Retinal pigment epithelial cell (primary cell): ENCODE results near the gene ZNF646.
A peak's percentile ranks its signal among the peaks of the same experiment; 100 is the strongest.
"Not testable (repeated sequence)": the region's sequence is repeated elsewhere in the genome, so short reads cannot be mapped to it uniquely, and the experiment has no call there.

ENCODE experiments used
- DNase-seq: peaks from one replicate; pipeline ENCODE4 v3.0.0-alpha.2; 2010; ENCODE audit warnings: low read depth
- H3K4me3 ChIP-seq: 2 replicates; pipeline ENCODE4 v1.5.1; 2011; ENCODE audit warnings: mild to moderate bottlenecking, low read length, control low read depth, moderate library complexity
- TF ChIP-seq, protein P1 (sequence below): conservative IDR thresholded peaks from 2 replicates; pipeline ENCODE4 v1.5.1; 2011; ENCODE audit warnings: low read depth, low read length, control low read depth, inconsistent platforms

ZNF646 gene

DNA sequence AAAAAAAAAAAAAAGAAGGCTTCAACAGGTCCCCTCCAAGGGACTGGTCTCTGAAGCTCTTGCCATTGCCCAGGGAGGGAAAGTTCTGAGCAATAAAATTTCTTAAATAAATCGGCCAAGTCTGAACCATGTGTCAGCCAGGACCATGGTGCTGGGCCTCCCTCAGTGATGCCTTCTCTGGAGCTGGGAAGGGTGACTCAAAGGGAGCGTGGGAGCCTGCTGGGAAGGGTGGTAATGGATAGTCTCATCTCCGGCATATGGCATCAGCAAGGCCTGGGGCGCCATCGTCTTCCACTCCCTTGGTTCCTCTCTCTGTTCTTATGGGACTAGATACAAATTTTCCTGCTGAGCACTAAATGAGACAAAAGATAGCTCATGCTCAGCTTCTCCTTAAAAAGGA, 18.1 kb downstream of the ZNF646 start:
- H3K4me3 ChIP-seq: no peak overlapping the region
- no peak for DNase-seq
- TF ChIP-seq, protein P1, sequence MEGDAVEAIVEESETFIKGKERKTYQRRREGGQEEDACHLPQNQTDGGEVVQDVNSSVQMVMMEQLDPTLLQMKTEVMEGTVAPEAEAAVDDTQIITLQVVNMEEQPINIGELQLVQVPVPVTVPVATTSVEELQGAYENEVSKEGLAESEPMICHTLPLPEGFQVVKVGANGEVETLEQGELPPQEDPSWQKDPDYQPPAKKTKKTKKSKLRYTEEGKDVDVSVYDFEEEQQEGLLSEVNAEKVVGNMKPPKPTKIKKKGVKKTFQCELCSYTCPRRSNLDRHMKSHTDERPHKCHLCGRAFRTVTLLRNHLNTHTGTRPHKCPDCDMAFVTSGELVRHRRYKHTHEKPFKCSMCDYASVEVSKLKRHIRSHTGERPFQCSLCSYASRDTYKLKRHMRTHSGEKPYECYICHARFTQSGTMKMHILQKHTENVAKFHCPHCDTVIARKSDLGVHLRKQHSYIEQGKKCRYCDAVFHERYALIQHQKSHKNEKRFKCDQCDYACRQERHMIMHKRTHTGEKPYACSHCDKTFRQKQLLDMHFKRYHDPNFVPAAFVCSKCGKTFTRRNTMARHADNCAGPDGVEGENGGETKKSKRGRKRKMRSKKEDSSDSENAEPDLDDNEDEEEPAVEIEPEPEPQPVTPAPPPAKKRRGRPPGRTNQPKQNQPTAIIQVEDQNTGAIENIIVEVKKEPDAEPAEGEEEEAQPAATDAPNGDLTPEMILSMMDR: no peak

DNA sequence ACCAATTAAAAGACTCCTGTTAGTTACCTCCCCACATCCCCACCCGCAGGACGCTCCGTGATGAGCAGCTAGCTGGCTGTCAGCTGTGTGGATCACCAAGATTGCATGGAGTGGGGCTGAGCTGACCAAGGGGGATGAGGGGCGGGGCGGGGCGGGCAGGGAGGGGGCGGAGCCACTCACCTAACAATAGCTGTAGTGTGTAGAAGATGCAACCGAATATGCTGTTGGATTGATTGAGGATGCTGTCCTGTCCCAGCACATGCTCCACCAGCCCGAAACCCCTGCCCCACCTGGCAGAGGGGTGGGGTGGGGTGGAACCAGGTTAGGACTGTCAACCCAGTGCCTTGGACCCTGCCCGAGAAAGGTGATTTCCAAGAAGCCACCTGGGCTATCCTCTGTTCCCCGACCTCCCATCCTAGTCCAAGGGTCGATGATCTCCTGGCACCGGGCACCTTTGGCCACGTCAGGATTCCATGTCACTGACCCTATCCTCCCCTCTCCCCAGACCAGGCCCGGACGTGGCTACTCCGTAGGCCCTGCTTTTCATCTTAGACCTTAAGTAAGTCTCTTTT, 19.0 kb downstream of the ZNF646 start:
- peak overlapping the region; percentile 89 for H3K4me3 ChIP-seq
- TF ChIP-seq, protein P1: no peak
- no peak for DNase-seq

DNA sequence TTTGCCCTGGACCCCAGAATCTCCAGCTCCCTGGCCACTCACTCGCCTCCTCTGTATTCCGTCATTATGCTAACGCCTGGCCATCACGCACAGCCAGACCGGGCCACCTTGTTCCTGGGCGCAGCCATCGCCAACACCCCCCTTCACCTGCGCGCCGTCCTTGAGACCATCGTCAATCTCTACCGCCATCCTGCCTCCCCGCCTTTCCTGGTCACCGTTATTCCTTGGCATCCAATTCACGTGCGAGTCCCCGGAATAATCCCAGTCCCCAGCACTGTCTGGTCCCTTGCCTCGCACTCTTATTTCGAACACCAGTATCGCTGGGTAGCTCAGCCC, 19.8 kb downstream of the ZNF646 start:
- H3K4me3 ChIP-seq: peak overlapping the region; percentile 89
- DNase-seq: no peak
- TF ChIP-seq, protein P1: no peak

DNA sequence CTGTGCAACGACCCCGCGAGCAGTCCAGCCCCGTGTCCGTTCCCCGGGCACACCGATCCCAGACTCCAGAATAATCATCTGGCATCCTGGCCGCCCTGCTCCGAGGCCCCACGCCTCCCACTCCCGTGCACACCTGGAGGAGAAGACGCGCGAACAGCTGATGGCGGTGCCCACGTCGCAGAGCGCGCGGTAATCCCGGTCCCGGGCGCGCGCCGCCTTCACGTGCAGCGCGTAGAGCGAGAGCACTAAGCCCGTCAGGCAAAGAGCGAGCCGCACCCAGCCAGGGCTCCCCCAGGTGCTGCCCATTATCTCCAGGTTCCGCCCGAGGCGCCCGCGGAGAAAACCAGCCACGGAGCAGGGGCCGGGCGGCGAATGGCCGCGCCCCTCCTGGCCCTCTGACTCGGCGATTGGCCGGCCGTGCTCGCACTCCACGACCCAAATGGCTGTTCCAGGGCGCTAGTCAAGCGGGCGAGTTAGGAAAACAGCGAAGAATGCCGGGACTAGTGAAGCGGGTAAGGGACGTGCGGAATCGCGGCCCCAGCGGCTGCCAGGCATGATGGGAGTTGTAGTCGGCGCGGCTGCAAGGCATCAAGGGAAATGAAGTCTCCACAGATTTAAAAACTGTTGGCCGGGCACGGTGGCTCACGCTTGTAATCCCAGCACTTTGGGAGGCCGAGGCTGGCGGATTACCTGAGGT, 20.4 kb downstream of the ZNF646 start, which contains the start of gene VKORC1:
Gene VKORC1, minus strand, starts transcription at position 374 of the 697 bp plus-strand sequence. Its CDS starts 68 bp downstream, at position 306.
- peak; percentile 93 for DNase-seq
- TF ChIP-seq, protein P1: no peak
- peak within 1 kb of the TSS; percentile 89 for H3K4me3 ChIP-seq

DNA sequence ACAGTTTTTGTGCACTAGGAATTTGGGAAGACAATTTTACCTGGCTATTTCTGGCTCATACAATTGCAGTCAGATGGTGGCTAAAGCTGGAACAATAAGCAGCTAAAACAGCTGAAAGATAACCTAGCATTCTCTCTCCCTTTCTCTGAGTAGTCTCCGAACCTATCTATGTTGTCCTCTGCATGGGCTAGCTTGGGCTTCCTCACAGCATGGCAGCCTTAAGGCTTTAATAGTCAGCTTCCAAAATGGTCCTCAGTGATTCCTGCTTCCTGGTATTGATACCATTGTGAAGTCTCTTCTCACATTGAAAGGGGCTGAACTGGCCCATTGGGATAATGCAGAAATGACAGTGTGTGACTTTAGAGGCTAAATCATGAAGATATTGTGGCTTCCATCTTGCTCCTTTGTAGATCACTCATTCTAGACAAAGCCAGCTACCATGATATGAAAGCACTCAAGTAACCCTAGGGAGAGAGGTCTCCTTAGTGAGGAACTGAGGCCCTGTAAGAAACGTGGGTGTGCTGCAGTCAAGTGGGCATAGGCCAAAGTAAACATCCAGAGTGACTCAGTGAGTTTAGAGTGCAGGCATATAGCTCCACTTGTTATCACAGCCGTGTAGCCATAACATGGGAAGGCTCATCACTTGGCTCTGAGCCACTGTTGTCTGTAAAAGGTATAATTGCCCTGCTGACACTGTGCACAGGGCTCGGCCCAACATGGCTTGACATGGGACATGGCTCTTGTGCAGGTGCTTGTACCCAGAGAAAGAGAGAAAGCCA, 25.8 kb downstream of the ZNF646 start:
- DNase-seq: no peak
- H3K4me3 ChIP-seq: no peak overlapping the region
- TF ChIP-seq, protein P1: no peak

DNA sequence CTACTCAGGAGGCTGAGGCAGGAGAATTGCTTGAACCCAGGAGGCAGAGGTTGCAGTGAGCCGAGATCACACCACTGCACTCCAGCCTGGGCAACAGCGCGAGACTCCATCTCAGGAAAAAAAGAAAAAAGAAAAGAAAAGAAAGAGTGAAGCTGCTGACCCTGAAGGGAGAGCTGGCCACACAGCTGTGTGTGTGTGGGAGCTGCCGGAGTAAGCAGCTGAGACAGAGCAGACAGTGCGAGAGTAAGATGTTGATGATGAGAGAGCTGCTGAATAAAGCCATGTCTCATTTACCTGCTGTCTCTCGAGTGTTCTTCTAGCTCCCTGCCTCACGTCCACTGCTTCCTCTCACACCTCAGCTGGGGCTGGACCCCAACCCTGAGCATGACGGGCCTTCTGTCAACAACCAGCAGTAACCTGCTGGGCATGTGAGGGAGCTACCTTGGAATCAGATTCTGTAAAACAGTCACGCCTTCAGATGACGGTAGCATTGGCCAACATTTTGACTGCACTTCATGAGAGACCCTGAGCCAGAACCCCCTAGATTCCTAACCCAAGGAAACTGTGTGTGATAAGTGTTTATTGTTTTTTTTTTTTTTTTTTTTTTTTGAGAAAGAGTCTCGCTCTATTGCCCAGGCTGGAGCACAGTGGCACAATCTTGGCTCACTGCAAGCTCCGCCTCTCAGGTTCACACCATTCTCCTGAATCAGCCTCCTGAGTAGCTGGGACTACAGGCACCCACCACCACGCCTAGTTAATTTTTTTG, 26.8 kb downstream of the ZNF646 start:
- not testable (repeated sequence) for H3K4me3 ChIP-seq, DNase-seq

- H3K4me3 ChIP-seq: no peak overlapping the region
- DNase-seq: no peak
- TF ChIP-seq, protein P1: peak; percentile 82
Measured at GRCh38 chr16:31105677-31106213, 31.5 kb downstream of the ZNF646 start.
